ENCODE results near the gene RNU1-4. TPM values are rescaled to one million over a fixed set of nuclear protein-coding genes. Genes with fewer than 3 reads are reported as not detected.
"Not testable (repeated sequence)": the region's sequence is repeated elsewhere in the genome, so short reads cannot be mapped to it uniquely, and the experiment has no call there.

The RNU1-4 gene
- total and polyA plus RNA-seq, 2 donors: 17,380 TPM; not detected in 1

DNA sequence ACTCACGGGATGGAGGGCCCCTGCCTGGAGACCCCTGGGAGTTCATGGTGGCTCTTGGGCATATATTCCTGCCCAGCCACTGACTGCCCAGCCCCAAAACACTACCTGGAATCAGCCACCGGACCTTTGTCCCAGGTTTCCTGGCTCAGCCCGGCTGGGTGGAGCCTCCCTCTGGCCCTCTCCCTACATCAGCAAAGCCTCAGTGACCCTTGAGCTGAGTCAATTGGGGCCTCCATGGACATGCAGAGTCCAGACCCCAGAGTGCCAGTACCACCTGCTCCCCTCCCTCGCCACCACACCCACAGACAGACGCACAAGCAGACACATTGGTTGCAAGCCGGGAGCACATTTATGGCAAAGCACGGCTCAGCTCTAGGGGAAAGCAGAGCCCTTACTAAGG is 43.2 kb upstream of the RNU1-4 start:
- H3K36me3 ChIP-seq (ENCODE audit: control insufficient read depth in 2 of 2, insufficient read depth in 2 of 2, low read length in 1 of 2); H3K9me3 ChIP-seq (ENCODE audit: control insufficient read depth in 2 of 2, insufficient read depth in 1 of 2, low read length in 1 of 2); DNase-seq (ENCODE audit: low read depth in 6 of 9, low spot score in 9 of 9); H3K4me1 ChIP-seq (ENCODE audit: control insufficient read depth in 2 of 2, insufficient read depth in 2 of 2, low read length in 2 of 2); H3K27ac ChIP-seq (ENCODE audit: low read depth in 1 of 2, low read length in 1 of 2); H3K4me3 ChIP-seq (ENCODE audit: low read length in 2 of 2): not testable (repeated sequence)
- peaks cover 0 to 36% of the 10 kb centered on the region in 2 donors for H3K27me3 ChIP-seq (ENCODE audit: control insufficient read depth in 2 of 2, insufficient read depth in 1 of 2, low read length in 1 of 2)
- 88% methylated on average over 4 of the region's 7 CpGs for WGBS

GRCh38 chr1:16699440-16699839 is 40.9 kb upstream of the RNU1-4 start:
- not testable (repeated sequence) for H3K36me3 ChIP-seq (ENCODE audit: control insufficient read depth in 2 of 2, insufficient read depth in 2 of 2, low read length in 1 of 2); DNase-seq (ENCODE audit: low read depth in 6 of 9, low spot score in 9 of 9); H3K4me3 ChIP-seq (ENCODE audit: low read length in 2 of 2); H3K27ac ChIP-seq (ENCODE audit: low read depth in 1 of 2, low read length in 1 of 2); H3K4me1 ChIP-seq (ENCODE audit: control insufficient read depth in 2 of 2, insufficient read depth in 2 of 2, low read length in 2 of 2); H3K9me3 ChIP-seq (ENCODE audit: control insufficient read depth in 2 of 2, insufficient read depth in 1 of 2, low read length in 1 of 2)
- peaks cover 0 to 39% of the 10 kb centered on the region in 2 donors for H3K27me3 ChIP-seq (ENCODE audit: control insufficient read depth in 2 of 2, insufficient read depth in 1 of 2, low read length in 1 of 2)
- WGBS: 12% methylated on average over 47 of the region's 52 CpGs

DNA sequence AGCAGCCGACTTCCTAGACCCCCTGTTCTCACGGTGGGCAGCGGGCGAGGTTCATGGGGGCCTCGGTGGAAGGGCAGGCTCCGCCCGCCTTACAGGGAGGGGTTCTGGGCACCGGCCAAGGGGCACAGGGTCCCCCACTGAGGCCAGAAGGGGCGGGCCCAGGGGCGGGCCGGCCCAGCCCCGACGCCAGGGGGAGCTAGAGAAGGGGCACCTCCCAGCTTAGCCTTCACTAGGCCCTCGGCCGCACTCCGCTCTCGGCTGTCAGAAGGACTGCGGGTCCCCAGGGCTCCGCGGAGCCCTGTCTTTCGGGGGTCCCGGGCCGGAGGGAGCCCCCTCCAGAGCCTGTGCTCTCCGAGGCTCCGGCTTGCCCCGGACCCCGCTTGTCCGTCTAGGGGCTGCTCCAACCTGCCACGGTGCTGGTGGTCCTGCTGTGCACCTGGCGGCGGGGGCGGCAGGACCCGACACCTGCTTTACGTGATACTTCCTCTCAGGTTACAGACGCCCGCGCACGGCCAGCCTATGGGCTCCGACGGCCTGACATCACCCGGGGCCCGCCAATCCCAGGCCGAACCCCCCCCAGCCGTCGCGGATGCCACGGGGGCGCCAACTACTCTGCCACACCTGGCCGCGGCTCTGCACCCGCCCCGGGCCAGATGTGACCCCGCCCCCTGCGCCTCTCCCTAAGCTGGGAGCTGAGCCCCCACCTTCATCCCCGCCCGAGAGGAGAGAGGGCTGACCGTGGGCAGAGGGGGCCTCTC is 40.0 kb upstream of the RNU1-4 start:
- 4% methylated on average over 5 of the region's 57 CpGs for WGBS
- not testable (repeated sequence) for H3K36me3 ChIP-seq (ENCODE audit: control insufficient read depth in 2 of 2, insufficient read depth in 2 of 2, low read length in 1 of 2)

GRCh38 chr1:16701189-16701588 is 39.1 kb upstream of the RNU1-4 start:
- 3% methylated on average over 9 of the region's 37 CpGs for WGBS

More for the DNA sequence above, 40.0 kb upstream of the RNU1-4 start:
- not testable (repeated sequence) for H3K4me3 ChIP-seq (ENCODE audit: low read length in 2 of 2); DNase-seq (ENCODE audit: low read depth in 6 of 9, low spot score in 9 of 9); H3K27ac ChIP-seq (ENCODE audit: low read depth in 1 of 2, low read length in 1 of 2); H3K9me3 ChIP-seq (ENCODE audit: control insufficient read depth in 2 of 2, insufficient read depth in 1 of 2, low read length in 1 of 2); H3K4me1 ChIP-seq (ENCODE audit: control insufficient read depth in 2 of 2, insufficient read depth in 2 of 2, low read length in 2 of 2)
- peaks cover 0 to 37% of the 10 kb centered on the region in 2 donors for H3K27me3 ChIP-seq (ENCODE audit: control insufficient read depth in 2 of 2, insufficient read depth in 1 of 2, low read length in 1 of 2)

GRCh38 chr1:16702280-16702679 is 38.0 kb upstream of the RNU1-4 start:
- not testable (repeated sequence) for H3K27ac ChIP-seq (ENCODE audit: low read depth in 1 of 2, low read length in 1 of 2); H3K4me1 ChIP-seq (ENCODE audit: control insufficient read depth in 2 of 2, insufficient read depth in 2 of 2, low read length in 2 of 2); H3K36me3 ChIP-seq (ENCODE audit: control insufficient read depth in 2 of 2, insufficient read depth in 2 of 2, low read length in 1 of 2); H3K4me3 ChIP-seq (ENCODE audit: low read length in 2 of 2); DNase-seq (ENCODE audit: low read depth in 6 of 9, low spot score in 9 of 9); H3K9me3 ChIP-seq (ENCODE audit: control insufficient read depth in 2 of 2, insufficient read depth in 1 of 2, low read length in 1 of 2)
- H3K27me3 ChIP-seq (ENCODE audit: control insufficient read depth in 2 of 2, insufficient read depth in 1 of 2, low read length in 1 of 2): peaks cover 0 to 36% of the 10 kb centered on the region in 2 donors
- WGBS: 93% methylated on average over 4 of the region's 5 CpGs

More at GRCh38 chr1:16701189-16701588, 39.1 kb upstream of the RNU1-4 start:
- not testable (repeated sequence) for H3K4me3 ChIP-seq (ENCODE audit: low read length in 2 of 2); DNase-seq (ENCODE audit: low read depth in 6 of 9, low spot score in 9 of 9); H3K27ac ChIP-seq (ENCODE audit: low read depth in 1 of 2, low read length in 1 of 2); H3K9me3 ChIP-seq (ENCODE audit: control insufficient read depth in 2 of 2, insufficient read depth in 1 of 2, low read length in 1 of 2); H3K4me1 ChIP-seq (ENCODE audit: control insufficient read depth in 2 of 2, insufficient read depth in 2 of 2, low read length in 2 of 2); H3K36me3 ChIP-seq (ENCODE audit: control insufficient read depth in 2 of 2, insufficient read depth in 2 of 2, low read length in 1 of 2)
- peaks cover 0 to 38% of the 10 kb centered on the region in 2 donors for H3K27me3 ChIP-seq (ENCODE audit: control insufficient read depth in 2 of 2, insufficient read depth in 1 of 2, low read length in 1 of 2)

DNA sequence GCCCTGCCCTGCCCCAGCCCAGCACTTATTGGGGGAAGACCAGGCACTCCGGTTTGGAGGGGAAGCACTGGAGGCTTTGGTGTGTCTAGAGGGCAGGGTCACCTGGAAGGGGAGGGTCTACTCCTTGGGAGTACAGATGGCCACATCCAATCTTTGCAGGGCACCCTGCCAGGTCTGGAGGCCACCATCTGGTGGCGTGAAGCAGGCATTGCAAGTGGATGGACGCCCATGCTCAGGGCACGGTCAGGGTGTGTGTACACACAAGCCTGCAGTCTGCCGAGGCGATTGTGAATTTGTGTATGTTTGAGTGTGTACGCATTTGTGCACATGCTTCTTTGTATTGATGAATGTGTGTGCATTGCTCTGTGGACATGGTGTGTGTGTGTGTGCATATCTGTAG is 37.2 kb upstream of the RNU1-4 start:
- H3K4me1 ChIP-seq (ENCODE audit: control insufficient read depth in 2 of 2, insufficient read depth in 2 of 2, low read length in 2 of 2); H3K36me3 ChIP-seq (ENCODE audit: control insufficient read depth in 2 of 2, insufficient read depth in 2 of 2, low read length in 1 of 2); H3K27ac ChIP-seq (ENCODE audit: low read depth in 1 of 2, low read length in 1 of 2); H3K4me3 ChIP-seq (ENCODE audit: low read length in 2 of 2); H3K9me3 ChIP-seq (ENCODE audit: control insufficient read depth in 2 of 2, insufficient read depth in 1 of 2, low read length in 1 of 2); DNase-seq (ENCODE audit: low read depth in 6 of 9, low spot score in 9 of 9): not testable (repeated sequence)
- WGBS: 20% methylated on average over 1 of the region's 7 CpGs
- peaks cover 0 to 35% of the 10 kb centered on the region in 2 donors for H3K27me3 ChIP-seq (ENCODE audit: control insufficient read depth in 2 of 2, insufficient read depth in 1 of 2, low read length in 1 of 2)

DNA sequence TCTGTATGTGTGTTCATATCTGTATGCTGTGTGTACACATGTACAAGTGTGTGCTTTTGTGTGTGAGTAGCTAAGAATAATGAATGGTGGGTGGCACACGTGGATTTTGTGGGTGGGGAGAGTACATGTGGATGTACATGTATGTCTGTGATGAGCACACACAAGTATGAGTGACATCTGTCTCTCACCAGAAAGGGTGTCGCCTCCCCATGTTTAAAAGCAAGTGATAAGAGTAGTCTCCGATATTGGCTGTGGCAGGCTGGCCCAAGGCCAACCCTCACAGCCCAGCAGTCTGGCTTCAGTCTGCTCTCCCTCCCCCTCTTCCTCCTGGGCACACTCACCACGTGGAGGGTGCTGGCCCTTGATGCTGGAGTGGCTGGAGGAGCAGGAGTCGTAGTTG is 36.7 kb upstream of the RNU1-4 start:
- 75% methylated on average over 3 of the region's 5 CpGs for WGBS

GRCh38 chr1:16704076-16704475 is 36.2 kb upstream of the RNU1-4 start:
- DNase-seq (ENCODE audit: low read depth in 6 of 9, low spot score in 9 of 9): not testable (repeated sequence)
- 93% methylated on average over 6 of the region's 13 CpGs for WGBS

More for the DNA sequence above, 36.7 kb upstream of the RNU1-4 start:
- not testable (repeated sequence) for H3K4me3 ChIP-seq (ENCODE audit: low read length in 2 of 2); H3K27ac ChIP-seq (ENCODE audit: low read depth in 1 of 2, low read length in 1 of 2); H3K4me1 ChIP-seq (ENCODE audit: control insufficient read depth in 2 of 2, insufficient read depth in 2 of 2, low read length in 2 of 2); H3K36me3 ChIP-seq (ENCODE audit: control insufficient read depth in 2 of 2, insufficient read depth in 2 of 2, low read length in 1 of 2); H3K9me3 ChIP-seq (ENCODE audit: control insufficient read depth in 2 of 2, insufficient read depth in 1 of 2, low read length in 1 of 2); DNase-seq (ENCODE audit: low read depth in 6 of 9, low spot score in 9 of 9)
- H3K27me3 ChIP-seq (ENCODE audit: control insufficient read depth in 2 of 2, insufficient read depth in 1 of 2, low read length in 1 of 2): peaks cover 0 to 32% of the 10 kb centered on the region in 2 donors

GRCh38 chr1:16704502-16705100 is 35.7 kb upstream of the RNU1-4 start:
- 89% methylated on average over 10 of the region's 16 CpGs for whole genome bisulfite sequencing
- DNase-seq (ENCODE audit: low read depth in 6 of 9, low spot score in 9 of 9); H3K4me1 ChIP-seq (ENCODE audit: control insufficient read depth in 2 of 2, insufficient read depth in 2 of 2, low read length in 2 of 2); H3K27ac ChIP-seq (ENCODE audit: low read depth in 1 of 2, low read length in 1 of 2); H3K36me3 ChIP-seq (ENCODE audit: control insufficient read depth in 2 of 2, insufficient read depth in 2 of 2, low read length in 1 of 2); H3K4me3 ChIP-seq (ENCODE audit: low read length in 2 of 2); H3K9me3 ChIP-seq (ENCODE audit: control insufficient read depth in 2 of 2, insufficient read depth in 1 of 2, low read length in 1 of 2): not testable (repeated sequence)
- peaks cover 0 to 28% of the 10 kb centered on the region in 2 donors for H3K27me3 ChIP-seq (ENCODE audit: control insufficient read depth in 2 of 2, insufficient read depth in 1 of 2, low read length in 1 of 2)

More at GRCh38 chr1:16704076-16704475, 36.2 kb upstream of the RNU1-4 start:
- not testable (repeated sequence) for H3K36me3 ChIP-seq (ENCODE audit: control insufficient read depth in 2 of 2, insufficient read depth in 2 of 2, low read length in 1 of 2); H3K27ac ChIP-seq (ENCODE audit: low read depth in 1 of 2, low read length in 1 of 2); H3K4me1 ChIP-seq (ENCODE audit: control insufficient read depth in 2 of 2, insufficient read depth in 2 of 2, low read length in 2 of 2); H3K9me3 ChIP-seq (ENCODE audit: control insufficient read depth in 2 of 2, insufficient read depth in 1 of 2, low read length in 1 of 2); H3K4me3 ChIP-seq (ENCODE audit: low read length in 2 of 2)
- peaks cover 0 to 30% of the 10 kb centered on the region in 2 donors for H3K27me3 ChIP-seq (ENCODE audit: control insufficient read depth in 2 of 2, insufficient read depth in 1 of 2, low read length in 1 of 2)
